ENCODE measurements around the gene SRGAP2B.
"Not testable (repeated sequence)": the region's sequence is repeated elsewhere in the genome, so short reads cannot be mapped to it uniquely, and the experiment has no call there.

SRGAP2B gene

GRCh38 chr1:145045571-145046273 lies 49.4 kb downstream of the SRGAP2B start:
- not testable (repeated sequence) for DNase-seq (ENCODE audit: low read depth)

GRCh38 chr1:145041519-145041918 lies 53.6 kb downstream of the SRGAP2B start:
- DNase-seq (ENCODE audit: low read depth) = not testable (repeated sequence)

GRCh38 chr1:145036019-145036418 lies 59.1 kb downstream of the SRGAP2B start:
- DNase-seq (ENCODE audit: low read depth) = not testable (repeated sequence)

GRCh38 chr1:145033523-145033922 lies 61.6 kb downstream of the SRGAP2B start:
- not testable (repeated sequence) for DNase-seq (ENCODE audit: low read depth)

- DNase-seq (ENCODE audit: low read depth) = not testable (repeated sequence)
These were observed 67.9 kb downstream of the SRGAP2B start for GRCh38 chr1:145027251-145027650.

- DNase-seq (ENCODE audit: low read depth) = not testable (repeated sequence)
These were observed 69.8 kb downstream of the SRGAP2B start for GRCh38 chr1:145025286-145025685.

GRCh38 chr1:145022259-145022658 lies 72.9 kb downstream of the SRGAP2B start:
- not testable (repeated sequence) for DNase-seq (ENCODE audit: low read depth)

GRCh38 chr1:145021749-145022148 lies 73.4 kb downstream of the SRGAP2B start:
- not testable (repeated sequence) for DNase-seq (ENCODE audit: low read depth)

GRCh38 chr1:145019709-145020108 lies 75.4 kb downstream of the SRGAP2B start:
- not testable (repeated sequence) for DNase-seq (ENCODE audit: low read depth)

- DNase-seq (ENCODE audit: low read depth) = not testable (repeated sequence)
These were observed 77.4 kb downstream of the SRGAP2B start for GRCh38 chr1:145017725-145018124.

- DNase-seq (ENCODE audit: low read depth) = not testable (repeated sequence)
These were observed 78.7 kb downstream of the SRGAP2B start for GRCh38 chr1:145016492-145016862.

- not testable (repeated sequence) for DNase-seq (ENCODE audit: low read depth)
These were observed 79.2 kb downstream of the SRGAP2B start for GRCh38 chr1:145015744-145016491.

- not testable (repeated sequence) for DNase-seq (ENCODE audit: low read depth)
These were observed 81.8 kb downstream of the SRGAP2B start for GRCh38 chr1:145013353-145013752.

- DNase-seq (ENCODE audit: low read depth) = not testable (repeated sequence)
These were observed 83.3 kb downstream of the SRGAP2B start for GRCh38 chr1:145011811-145012210.

- not testable (repeated sequence) for DNase-seq (ENCODE audit: low read depth)
These were observed 84.5 kb downstream of the SRGAP2B start for GRCh38 chr1:145010580-145010979.

GRCh38 chr1:145009928-145010327 lies 85.2 kb downstream of the SRGAP2B start:
- DNase-seq (ENCODE audit: low read depth) = not testable (repeated sequence)

GRCh38 chr1:145008388-145008787 lies 86.7 kb downstream of the SRGAP2B start:
- DNase-seq (ENCODE audit: low read depth) = not testable (repeated sequence)

GRCh38 chr1:145005142-145005541 lies 90.0 kb downstream of the SRGAP2B start:
- not testable (repeated sequence) for DNase-seq (ENCODE audit: low read depth)

GRCh38 chr1:145001381-145001780 lies 93.7 kb downstream of the SRGAP2B start:
- DNase-seq (ENCODE audit: low read depth) = not testable (repeated sequence)

GRCh38 chr1:145000743-145001326 lies 94.3 kb downstream of the SRGAP2B start:
- DNase-seq (ENCODE audit: low read depth) = not testable (repeated sequence)

GRCh38 chr1:145000074-145000742 lies 94.9 kb downstream of the SRGAP2B start:
- DNase-seq (ENCODE audit: low read depth) = not testable (repeated sequence)

- not testable (repeated sequence) for DNase-seq (ENCODE audit: low read depth)
These were observed 96.2 kb downstream of the SRGAP2B start for GRCh38 chr1:144998981-144999273.

Data from non-pigmented ciliary epithelial cell (primary cell).